Lower leg skin (tissue), 4 donors: ENCODE measurements around the gene SULT1A3. TPM values are rescaled to one million over a fixed set of nuclear protein-coding genes. Genes with fewer than 3 reads are reported as not detected.

Source experiments
- DNase-seq, 2 donors: peaks; one replicate each; pipeline ENCODE4 v3.0.0-alpha.2; 2019; ENCODE audit warnings: low spot score in 2 of 2
- H3K4me3 ChIP-seq: fragments of 200-600 bp; sonication (generic); 2 replicates; pipeline ENCODE4 v1.5.1; 2017; ENCODE audit warnings: mild to moderate bottlenecking, low read depth; ENCODE audit not compliant: poor library complexity, severe bottlenecking
- CTCF ChIP-seq, 3 donors: fragments of 450-650 bp; IDR thresholded peaks; one replicate each; pipeline ENCODE4 v1.5.1; 2016; ENCODE audit warnings: antibody characterized with exemption in 3 of 3, mild to moderate bottlenecking in 3 of 3, moderate library complexity in 2 of 3
- POLR2A ChIP-seq, 2 donors: fragments of 450-650 bp; IDR thresholded peaks; one replicate each; pipeline ENCODE4 v1.6.1; 2016 to 2017; ENCODE audit warnings: antibody characterized with exemption in 2 of 2, mild to moderate bottlenecking in 1 of 2, moderate library complexity in 1 of 2
- WGBS, 2 donors: methylation state at CpG; one replicate each; pipeline ENCODE4 v1.1.5; 2018; 5-methylcytosine and 5-hydroxymethylcytosine counted together
- intact Hi-C: fragments of 100-400 bp; cut with DNase I; formaldehyde crosslinking; loops from one replicate; pipeline ENCODE4 v1.15.0; 2023; ENCODE audit warnings: low total_unique reads
- total RNA-seq, 4 donors: library from RNA; depleted of rRNA; stranded (reverse); fragments of >200 nt; gene quantifications; one replicate each; pipeline ENCODE4 v1.1.0, GENCODE V29; 2016

Gene SULT1A3
- total RNA-seq, 4 donors from 2014 or later = 2.0 to 19.3 (median 11.3) TPM

DNA sequence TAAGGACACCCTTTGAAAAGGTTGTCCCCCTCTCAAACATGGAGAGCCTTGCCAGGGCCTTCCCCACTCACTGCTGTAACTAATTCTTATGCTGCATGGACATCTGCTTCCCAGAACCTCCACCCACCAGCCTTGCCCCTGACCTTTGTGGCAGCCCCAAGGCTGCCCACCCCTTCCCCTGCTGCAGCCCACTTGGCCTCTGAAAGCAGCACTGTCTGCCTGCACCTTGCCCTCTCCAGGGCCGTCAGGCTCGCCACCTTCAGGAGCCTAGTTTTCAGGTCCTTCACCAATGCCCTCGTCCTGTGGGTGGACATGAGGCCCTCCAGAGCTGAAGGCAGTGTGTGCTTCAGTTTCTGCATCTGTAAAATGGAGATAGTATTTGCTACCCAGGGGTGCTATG is 18.3 kb upstream of the SULT1A3 start:
- TF ChIP-seq POLR2A (IDR thresholded peaks at IDR 0.05) (no peak), CTCF (IDR thresholded peaks at IDR 0.05) (no peak)
- 69 to 90% methylated on average over 3 of the region's 3 CpGs for WGBS, 2 donors
- no peak overlapping the region for H3K4me3 ChIP-seq
- DNase-seq = no peak
- intact Hi-C loops = no loop called here

- WGBS, 2 donors = 2 to 3% methylated on average over 39 to 43 of the region's 81 CpGs
- intact Hi-C loops = no loop called here
- H3K4me3 ChIP-seq = peak within 1 kb of the TSS; percentile 18
- DNase-seq = peak; percentile 80 to 97
- TF ChIP-seq CTCF (IDR thresholded peaks at IDR 0.05) = no peak
- TF ChIP-seq POLR2A (IDR thresholded peaks at IDR 0.05) = no peak
Measured at GRCh38 chr16:30183233-30184095, 15.6 kb upstream of the SULT1A3 start, which contains the start of gene CORO1A. CORO1A (plus strand) TSS chr16:30183602; CDS start chr16:30185210, 1,608 bp downstream.

DNA sequence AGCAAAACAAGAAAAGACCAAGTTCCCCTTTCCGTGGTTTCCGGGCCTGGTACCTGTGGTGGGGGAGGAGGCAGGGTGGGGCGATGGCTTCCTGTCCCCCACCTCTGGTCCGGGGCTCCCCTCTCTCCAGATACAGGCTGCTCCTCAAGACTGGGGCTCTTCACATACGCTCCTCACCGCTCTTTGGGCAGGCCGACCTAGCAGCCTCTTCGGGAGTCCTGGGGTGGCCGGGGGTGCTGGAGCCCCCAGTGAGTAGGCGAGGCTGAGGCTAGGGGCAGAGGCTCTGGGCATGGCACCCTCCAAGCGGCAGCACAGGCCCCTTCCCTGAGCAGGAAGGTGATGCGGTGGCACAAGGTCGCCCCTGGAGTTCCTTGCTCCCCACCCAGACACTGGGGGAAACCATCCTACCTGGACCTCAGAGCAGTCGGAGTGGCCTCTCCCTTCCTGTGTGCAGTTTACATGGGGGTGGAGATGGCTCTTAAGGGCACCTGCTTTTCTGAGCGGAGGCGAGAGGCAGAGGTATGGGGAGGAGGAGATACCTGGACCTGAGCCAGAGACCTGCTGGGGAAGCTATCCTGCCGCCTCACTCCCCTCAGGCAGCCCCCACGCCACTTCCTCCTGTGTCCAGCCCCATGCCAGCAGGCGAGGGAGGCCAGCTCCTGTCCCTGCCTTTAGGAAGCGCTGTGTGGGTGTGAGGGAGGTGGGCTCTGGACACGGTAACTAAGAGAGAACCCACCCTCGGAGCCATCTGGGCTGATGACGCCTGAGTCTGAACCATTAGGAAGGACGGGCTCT is 14.8 kb upstream of the SULT1A3 start:
- intact Hi-C loops = no loop called here
- peak in 1 of 2 donors; percentile 87 for DNase-seq
- no peak for TF ChIP-seq CTCF (IDR thresholded peaks at IDR 0.05)
- TF ChIP-seq POLR2A (IDR thresholded peaks at IDR 0.05) = no peak
- WGBS, 2 donors = 29 to 44% methylated on average over 18 to 20 of the region's 24 CpGs
- H3K4me3 ChIP-seq = no peak overlapping the region

GRCh38 chr16:30184891-30185682 is 14.0 kb upstream of the SULT1A3 start:
- no peak for DNase-seq

More at GRCh38 chr16:30184891-30185682, 14.0 kb upstream of the SULT1A3 start:
- H3K4me3 ChIP-seq = no peak overlapping the region
- intact Hi-C loops = no loop called here
- no peak for TF ChIP-seq POLR2A (IDR thresholded peaks at IDR 0.05)
- TF ChIP-seq CTCF (IDR thresholded peaks at IDR 0.05) = no peak
- 82 to 85% methylated on average over 10 to 13 of the region's 13 CpGs for WGBS, 2 donors
